GM23338 (cell line): ENCODE measurements around the gene LRP1B. TPM values are rescaled to one million over a fixed set of nuclear protein-coding genes. Genes with fewer than 3 reads are reported as not detected.

ENCODE experiments used
- ATAC-seq: fragments of 200-7000 bp; cut with Tn5 transposase; 3 replicates; pipeline ENCODE4 v1.9.1; 2020
- DNase-seq: peaks from one replicate; pipeline ENCODE4 v3.0.0-alpha.2; 2015; ENCODE audit warnings: low spot score
- H2AFZ ChIP-seq: fragments of 200-600 bp; sonication (generic); 2 replicates; pipeline ENCODE4 v1.8.0; 2016; ENCODE audit warnings: antibody characterized with exemption, mild to moderate bottlenecking, moderate library complexity
- H3F3A ChIP-seq: fragments of 200-600 bp; sonication (generic); replicated peaks from 2 replicates; pipeline ENCODE4 v1.8.0; 2017; ENCODE audit warnings: antibody characterized with exemption, mixed run types, low read depth
- H3K27ac ChIP-seq: fragments of 200-600 bp; sonication (generic); 2 replicates; pipeline ENCODE4 v1.6.1; 2016; ENCODE audit warnings: low read depth
- H3K27me3 ChIP-seq: fragments of 200-600 bp; sonication (generic); 2 replicates; pipeline ENCODE4 v1.8.0; 2016; ENCODE audit warnings: mild to moderate bottlenecking, mixed run types, moderate library complexity; ENCODE audit not compliant: insufficient read depth
- H3K36me3 ChIP-seq: fragments of 200-600 bp; sonication (generic); 2 replicates; pipeline ENCODE4 v1.8.0; 2016; ENCODE audit warnings: mild to moderate bottlenecking; ENCODE audit not compliant: insufficient read depth
- H3K4me1 ChIP-seq: fragments of 200-600 bp; sonication (generic); 2 replicates; pipeline ENCODE4 v1.8.0; 2016; ENCODE audit warnings: mild to moderate bottlenecking, moderate library complexity; ENCODE audit not compliant: insufficient read depth
- H3K4me2 ChIP-seq: fragments of 200-600 bp; sonication (generic); 2 replicates; pipeline ENCODE4 v1.7.1; 2017; ENCODE audit warnings: mixed run types
- H3K4me3 ChIP-seq: fragments of 200-600 bp; sonication (generic); 2 replicates; pipeline ENCODE4 v1.6.1; 2016; ENCODE audit warnings: mixed run types
- H3K79me2 ChIP-seq: fragments of 200-600 bp; sonication (generic); replicated peaks from 2 replicates; pipeline ENCODE4 v1.8.0; 2017; ENCODE audit warnings: mild to moderate bottlenecking; ENCODE audit not compliant: insufficient read depth
- H3K9me2 ChIP-seq: fragments of 200-600 bp; sonication (generic); 2 replicates; pipeline ENCODE4 v1.8.0; 2017; ENCODE audit not compliant: insufficient read depth
- H4K20me1 ChIP-seq: fragments of 200-600 bp; sonication (generic); replicated peaks from 2 replicates; pipeline ENCODE4 v1.8.0; 2017; ENCODE audit warnings: mild to moderate bottlenecking; ENCODE audit not compliant: insufficient read depth
- H3K27ac Mint-ChIP-seq: 2 replicates; pipeline ENCODE4 v1.8.0; 2020; ENCODE audit warnings: inconsistent platforms, mild to moderate bottlenecking, moderate library complexity, mixed read lengths
- H3K27me3 Mint-ChIP-seq: 3 replicates; pipeline ENCODE4 v1.8.0; 2022; ENCODE audit warnings: low read depth, mild to moderate bottlenecking, moderate library complexity, mixed read lengths, inconsistent platforms; ENCODE audit not compliant: insufficient read depth, poor library complexity
- H3K36me3 Mint-ChIP-seq: 3 replicates; pipeline ENCODE4 v1.8.0; 2021; ENCODE audit warnings: low read depth, mild to moderate bottlenecking, inconsistent platforms, moderate library complexity, mixed read lengths
- H3K4me1 Mint-ChIP-seq: 3 replicates; pipeline ENCODE4 v1.8.0; 2020; ENCODE audit warnings: mild to moderate bottlenecking, inconsistent platforms, mixed read lengths
- H3K4me3 Mint-ChIP-seq: 3 replicates; pipeline ENCODE4 v1.8.0; 2021; ENCODE audit warnings: moderate library complexity, mild to moderate bottlenecking, inconsistent platforms, mixed read lengths
- H3K9me3 Mint-ChIP-seq: 3 replicates; pipeline ENCODE4 v1.8.0; 2020; ENCODE audit warnings: moderate library complexity, mild to moderate bottlenecking, inconsistent platforms, mixed read lengths
- CREB1 ChIP-seq: fragments of 250-450 bp; sonication (Bioruptor Pico); IDR thresholded peaks from 2 replicates; pipeline ENCODE4 v1.5.0; 2020; ENCODE audit warnings: low read depth, mild to moderate bottlenecking, moderate library complexity
- CTCF ChIP-seq, 2 experiments: fragments of 200-600 bp in 1 of 2; sonication (generic) in 1 of 2; conservative IDR thresholded peaks; 2 replicates each; pipeline versions ENCODE4 v1.5.1 to v1.6.1; 2016 to 2017; ENCODE audit warnings: antibody characterized with exemption in 2 of 2, low read depth in 2 of 2, mild to moderate bottlenecking in 2 of 2, moderate library complexity in 1 of 2
- EZH2 ChIP-seq: fragments of 200-600 bp; sonication (generic); IDR thresholded peaks from one replicate; pipeline ENCODE4 v1.8.0; 2017; ENCODE audit warnings: antibody characterized with exemption, mild to moderate bottlenecking, low read depth; ENCODE audit not compliant: unreplicated experiment
- POLR2AphosphoS5 ChIP-seq: IDR thresholded peaks from 2 replicates; pipeline ENCODE4 v1.6.1; 2016; ENCODE audit warnings: antibody characterized with exemption, low read depth
- STAT1 ChIP-seq: IDR thresholded peaks from one replicate; pipeline ENCODE4 v1.6.1; 2016; ENCODE audit warnings: antibody characterized with exemption; ENCODE audit not compliant: unreplicated experiment
- ZNF331 ChIP-seq: fragments of 250-450 bp; sonication (Bioruptor Pico); IDR thresholded peaks from 2 replicates; pipeline ENCODE4 v1.5.0; 2020; ENCODE audit warnings: low read depth, mild to moderate bottlenecking, moderate library complexity
- polyA plus RNA-seq: library from polyadenylated mRNA; unstranded; fragments of >200 nt; fragmentation: Nextera tagmentation; extraction: Ambion mirVana; gene quantifications from 2 replicates; pipeline ENCODE4 v1.2.1, GENCODE V29; 2016
- total RNA-seq: library from RNA; depleted of rRNA; stranded (reverse); fragments of >200 nt; shearing (Covaris generic); gene quantifications from 2 replicates; pipeline ENCODE4 v1.2.3, GENCODE V29; 2014
- TF ChIP-seq, protein P1 (sequence below): IDR thresholded peaks from one replicate; pipeline ENCODE4 v1.6.1; 2018; ENCODE audit warnings: antibody characterized with exemption; ENCODE audit not compliant: unreplicated experiment
- TF ChIP-seq, protein P2 (sequence below): IDR thresholded peaks from 2 replicates; pipeline ENCODE4 v1.6.1; 2016; ENCODE audit warnings: antibody characterized with exemption

Gene LRP1B
- total and polyA plus RNA-seq, 2 experiments from 2014 or later: 0.15 to 0.97 TPM

DNA sequence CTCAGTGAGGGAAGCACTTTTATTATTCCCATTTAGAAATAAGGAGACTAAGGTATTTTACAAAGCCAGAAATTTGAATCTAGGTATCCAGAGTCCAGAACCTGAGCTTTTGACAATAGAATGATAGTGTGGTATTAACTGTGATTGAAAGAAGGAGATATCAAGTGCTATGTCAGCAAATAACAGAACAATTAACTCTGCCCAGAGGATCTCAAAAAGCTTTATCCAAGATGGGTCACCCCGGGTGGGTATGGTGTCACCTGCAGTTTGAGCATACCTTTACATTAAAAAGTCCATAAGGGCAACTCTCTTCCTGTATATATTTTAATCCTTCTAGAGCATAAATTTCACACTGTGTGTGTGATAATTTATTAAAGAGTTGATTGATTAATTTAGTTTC, 105.4 kb downstream of the LRP1B start:
- H3K27ac ChIP-seq: no peak overlapping the region
- H3K36me3 Mint-ChIP-seq: no peaks in the 10 kb centered on the region
- no peak overlapping the region for H3K4me3 ChIP-seq
- peaks cover 22% of the 10 kb centered on the region for H3K4me1 Mint-ChIP-seq
- peaks cover 17% of the 10 kb centered on the region; the same call in 1 of the 2 replicates for H3K4me1 ChIP-seq
- no peaks in the 10 kb centered on the region for H3K27me3 Mint-ChIP-seq
- H3K27me3 ChIP-seq: no peaks in the 10 kb centered on the region
- H3F3A ChIP-seq: no peaks in the 10 kb centered on the region
- no peaks in the 10 kb centered on the region for H3K9me2 ChIP-seq
- H3K36me3 ChIP-seq: no peaks in the 10 kb centered on the region
- H3K27ac Mint-ChIP-seq: no peak overlapping the region
- no peak overlapping the region for H2AFZ ChIP-seq
- no peaks in the 10 kb centered on the region for H4K20me1 ChIP-seq
- peak overlapping the region; percentile 11; the same call in 1 of the 2 replicates for H3K4me2 ChIP-seq
- H3K79me2 ChIP-seq: no peaks in the 10 kb centered on the region
- no peak overlapping the region for H3K4me3 Mint-ChIP-seq
- TF ChIP-seq CREB1 (no peak), ZNF331 (CRISPR knock-in tag) (no peak), EZH2 (no peak)
- TF ChIP-seq, protein P1, sequence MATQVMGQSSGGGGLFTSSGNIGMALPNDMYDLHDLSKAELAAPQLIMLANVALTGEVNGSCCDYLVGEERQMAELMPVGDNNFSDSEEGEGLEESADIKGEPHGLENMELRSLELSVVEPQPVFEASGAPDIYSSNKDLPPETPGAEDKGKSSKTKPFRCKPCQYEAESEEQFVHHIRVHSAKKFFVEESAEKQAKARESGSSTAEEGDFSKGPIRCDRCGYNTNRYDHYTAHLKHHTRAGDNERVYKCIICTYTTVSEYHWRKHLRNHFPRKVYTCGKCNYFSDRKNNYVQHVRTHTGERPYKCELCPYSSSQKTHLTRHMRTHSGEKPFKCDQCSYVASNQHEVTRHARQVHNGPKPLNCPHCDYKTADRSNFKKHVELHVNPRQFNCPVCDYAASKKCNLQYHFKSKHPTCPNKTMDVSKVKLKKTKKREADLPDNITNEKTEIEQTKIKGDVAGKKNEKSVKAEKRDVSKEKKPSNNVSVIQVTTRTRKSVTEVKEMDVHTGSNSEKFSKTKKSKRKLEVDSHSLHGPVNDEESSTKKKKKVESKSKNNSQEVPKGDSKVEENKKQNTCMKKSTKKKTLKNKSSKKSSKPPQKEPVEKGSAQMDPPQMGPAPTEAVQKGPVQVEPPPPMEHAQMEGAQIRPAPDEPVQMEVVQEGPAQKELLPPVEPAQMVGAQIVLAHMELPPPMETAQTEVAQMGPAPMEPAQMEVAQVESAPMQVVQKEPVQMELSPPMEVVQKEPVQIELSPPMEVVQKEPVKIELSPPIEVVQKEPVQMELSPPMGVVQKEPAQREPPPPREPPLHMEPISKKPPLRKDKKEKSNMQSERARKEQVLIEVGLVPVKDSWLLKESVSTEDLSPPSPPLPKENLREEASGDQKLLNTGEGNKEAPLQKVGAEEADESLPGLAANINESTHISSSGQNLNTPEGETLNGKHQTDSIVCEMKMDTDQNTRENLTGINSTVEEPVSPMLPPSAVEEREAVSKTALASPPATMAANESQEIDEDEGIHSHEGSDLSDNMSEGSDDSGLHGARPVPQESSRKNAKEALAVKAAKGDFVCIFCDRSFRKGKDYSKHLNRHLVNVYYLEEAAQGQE: no peak
- no peaks in the 10 kb centered on the region for H3K9me3 Mint-ChIP-seq
- ATAC-seq (peak; percentile 34; the same call in 1 of the 3 replicates), DNase-seq (no peak)

DNA sequence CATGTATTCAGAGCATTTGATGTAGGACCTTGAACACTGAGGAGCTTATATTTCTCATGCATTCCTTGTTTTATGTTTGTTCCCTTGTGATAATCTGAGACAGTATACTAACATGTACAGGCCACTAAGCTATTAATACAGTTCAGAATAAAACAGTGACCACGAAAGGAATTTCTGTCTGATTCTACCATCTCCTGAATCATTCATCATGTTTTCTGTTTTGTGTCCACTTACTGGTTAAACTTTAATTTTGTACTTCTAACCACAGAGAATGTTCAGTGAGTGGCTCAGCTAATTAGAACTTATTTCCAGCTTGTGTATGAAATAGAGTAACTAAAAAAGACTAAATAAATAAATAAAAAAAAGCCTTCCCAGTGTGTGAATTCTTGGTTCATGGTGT, 110.4 kb downstream of the LRP1B start:
- Mint-ChIP-seq H3K27me3 (no peaks in the 10 kb centered on the region), H3K4me1 (peaks cover 5% of the 10 kb centered on the region), H3K9me3 (no peaks in the 10 kb centered on the region), H3K36me3 (no peaks in the 10 kb centered on the region), H3K27ac (no peak overlapping the region), H3K4me3 (no peak overlapping the region)
- H3K4me2 ChIP-seq: no peak overlapping the region
- no peak overlapping the region for H3K27ac ChIP-seq
- H3K36me3 ChIP-seq: no peaks in the 10 kb centered on the region
- peaks cover 2% of the 10 kb centered on the region; the same call in 1 of the 2 replicates for H3K4me1 ChIP-seq
- ATAC-seq: no peak
- no peak overlapping the region for H3K4me3 ChIP-seq
- TF ChIP-seq POLR2AphosphoS5: no peak
- TF ChIP-seq CTCF (conservative IDR thresholded peaks at IDR 0.05; ENCODE audit: low read depth in 2 of 2): no peak
- TF ChIP-seq CREB1: no peak
- TF ChIP-seq ZNF331 (CRISPR knock-in tag): no peak
- TF ChIP-seq, protein P2, sequence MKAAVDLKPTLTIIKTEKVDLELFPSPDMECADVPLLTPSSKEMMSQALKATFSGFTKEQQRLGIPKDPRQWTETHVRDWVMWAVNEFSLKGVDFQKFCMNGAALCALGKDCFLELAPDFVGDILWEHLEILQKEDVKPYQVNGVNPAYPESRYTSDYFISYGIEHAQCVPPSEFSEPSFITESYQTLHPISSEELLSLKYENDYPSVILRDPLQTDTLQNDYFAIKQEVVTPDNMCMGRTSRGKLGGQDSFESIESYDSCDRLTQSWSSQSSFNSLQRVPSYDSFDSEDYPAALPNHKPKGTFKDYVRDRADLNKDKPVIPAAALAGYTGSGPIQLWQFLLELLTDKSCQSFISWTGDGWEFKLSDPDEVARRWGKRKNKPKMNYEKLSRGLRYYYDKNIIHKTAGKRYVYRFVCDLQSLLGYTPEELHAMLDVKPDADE: no peak
- TF ChIP-seq EZH2: no peak
- TF ChIP-seq STAT1: no peak
- H3K79me2 ChIP-seq: no peaks in the 10 kb centered on the region
- DNase-seq: no peak
- no peaks in the 10 kb centered on the region for H4K20me1 ChIP-seq
- peaks cover 3% of the 10 kb centered on the region; the same call in 1 of the 2 replicates for H3K9me2 ChIP-seq
- no peaks in the 10 kb centered on the region for H3K27me3 ChIP-seq
- no peak overlapping the region for H2AFZ ChIP-seq
- no peaks in the 10 kb centered on the region for H3F3A ChIP-seq
